ENCODE results near the gene TUFM. TPM values are rescaled to one million over a fixed set of nuclear protein-coding genes. Genes with fewer than 3 reads are reported as not detected.
A peak's percentile ranks its signal among the peaks of the same experiment; 100 is the strongest.

TUFM gene
- total and polyA plus RNA-seq, 2 donors (not counting 1 experiment from before 2014, with no cell fraction given): 68.6 to 115 TPM

DNA sequence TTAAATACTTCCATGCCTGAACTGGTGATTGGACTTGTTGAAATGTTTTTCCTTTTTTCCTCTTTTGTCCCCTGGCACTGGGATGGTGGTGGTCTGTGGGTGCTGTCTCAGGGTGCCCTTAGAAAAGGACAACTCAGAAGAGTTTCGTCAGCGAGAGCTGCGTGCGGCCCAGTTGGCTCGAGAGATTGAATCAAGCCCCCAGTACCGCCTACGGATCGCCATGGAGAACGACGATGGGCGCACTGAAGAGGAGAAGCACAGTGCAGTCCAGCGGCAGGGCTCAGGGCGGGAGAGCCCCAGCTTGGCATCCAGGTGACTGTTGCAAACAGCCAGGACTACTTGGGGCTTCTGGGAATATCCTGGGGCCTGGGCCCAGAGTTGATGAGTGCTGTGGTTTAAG is 16.4 kb downstream of the TUFM start:
- Histone ChIP-seq H3K36me3 (ENCODE audit: control insufficient read depth, insufficient read depth, low read length) (peaks cover 59% of the 10 kb centered on the region), H3K9me3 (ENCODE audit: control insufficient read depth, insufficient read depth, low read depth, low read length) (no peaks in the 10 kb centered on the region), H3K4me1 (ENCODE audit: control insufficient read depth, extremely low read depth, insufficient read depth, low read length) (peaks cover 3% of the 10 kb centered on the region), H3K79me2 (ENCODE audit: control insufficient read depth, insufficient read depth, low read length) (peaks cover 43% of the 10 kb centered on the region), H3K4me2 (ENCODE audit: extremely low read depth, insufficient read depth, low read length) (no peak overlapping the region), H3K27me3 (ENCODE audit: control insufficient read depth, insufficient read depth, low read length) (no peaks in the 10 kb centered on the region), H3K27ac (ENCODE audit: insufficient read depth, low read length) (no peak overlapping the region), H3K4me3 (replicated peaks in 1 of 4; ENCODE audit: control extremely low read depth in 1 of 4, insufficient read depth in 1 of 4, low read depth in 3 of 4, low read length in 4 of 4) (no peak overlapping the region), H2AFZ (ENCODE audit: low read length) (no peak overlapping the region), H3K9ac (ENCODE audit: insufficient read depth, low read length) (no peak overlapping the region), H4K20me1 (ENCODE audit: control insufficient read depth, extremely low read depth, insufficient read depth, low read length) (no peaks in the 10 kb centered on the region)
- TF ChIP-seq EZH2 (IDR thresholded peaks at IDR 0.05; ENCODE audit: low read length, missing control alignments) (no peak), CTCF (conservative IDR thresholded peaks at IDR 0.05 in 1 of 2, IDR thresholded peaks at IDR 0.05 in 1 of 2; ENCODE audit: low read depth in 1 of 2, low read length in 2 of 2) (no peak)
- no peak for DNase-seq (ENCODE audit: low read depth in 2 of 2)

- Histone ChIP-seq H3K9me3 (ENCODE audit: control insufficient read depth, insufficient read depth, low read depth, low read length) (no peaks in the 10 kb centered on the region), H4K20me1 (ENCODE audit: control insufficient read depth, extremely low read depth, insufficient read depth, low read length) (no peaks in the 10 kb centered on the region), H3K27me3 (ENCODE audit: control insufficient read depth, insufficient read depth, low read length) (no peaks in the 10 kb centered on the region), H2AFZ (ENCODE audit: low read length) (no peak overlapping the region), H3K4me3 (replicated peaks in 1 of 4; ENCODE audit: control extremely low read depth in 1 of 4, insufficient read depth in 1 of 4, low read depth in 3 of 4, low read length in 4 of 4) (peak overlapping the region in 3 of 4 experiments; percentile 27 to 100 (median 74)), H3K27ac (ENCODE audit: insufficient read depth, low read length) (no peak overlapping the region), H3K36me3 (ENCODE audit: control insufficient read depth, insufficient read depth, low read length) (peaks cover 32% of the 10 kb centered on the region), H3K4me2 (ENCODE audit: extremely low read depth, insufficient read depth, low read length) (peak overlapping the region; percentile 63), H3K9ac (ENCODE audit: insufficient read depth, low read length) (no peak overlapping the region), H3K4me1 (ENCODE audit: control insufficient read depth, extremely low read depth, insufficient read depth, low read length) (peaks cover 5% of the 10 kb centered on the region), H3K79me2 (ENCODE audit: control insufficient read depth, insufficient read depth, low read length) (peaks cover 54% of the 10 kb centered on the region)
- peak in 1 of 2 donors; percentile 12 for DNase-seq (ENCODE audit: low read depth in 2 of 2)
- no peak for TF ChIP-seq EZH2 (IDR thresholded peaks at IDR 0.05; ENCODE audit: low read length, missing control alignments)
- TF ChIP-seq CTCF (conservative IDR thresholded peaks at IDR 0.05 in 1 of 2, IDR thresholded peaks at IDR 0.05 in 1 of 2; ENCODE audit: low read depth in 1 of 2, low read length in 2 of 2): peak in 1 of 2 donors; percentile 16
Observed at GRCh38 chr16:28826141-28826540, 20.0 kb downstream of the TUFM start.

DNA sequence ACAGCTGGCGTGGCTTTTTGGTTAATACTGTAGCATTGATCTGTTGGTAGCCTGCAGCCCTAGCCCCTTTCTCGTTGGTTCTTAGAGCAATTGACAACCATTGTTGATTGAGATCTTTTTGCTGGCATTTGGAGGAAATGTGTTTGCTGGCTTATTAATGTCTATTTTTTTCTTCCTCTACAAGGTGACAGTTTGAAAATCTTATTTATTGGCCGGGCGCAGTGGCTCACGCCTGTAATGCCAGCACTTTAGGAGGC is 21.5 kb downstream of the TUFM start:
- DNase-seq (ENCODE audit: low read depth in 2 of 2): no peak
- H3K4me1 ChIP-seq (ENCODE audit: control insufficient read depth, extremely low read depth, insufficient read depth, low read length): peaks cover 5% of the 10 kb centered on the region
- no peaks in the 10 kb centered on the region for H3K9me3 ChIP-seq (ENCODE audit: control insufficient read depth, insufficient read depth, low read depth, low read length)
- H3K27ac ChIP-seq (ENCODE audit: insufficient read depth, low read length): peak overlapping the region; percentile 89
- peaks cover 23% of the 10 kb centered on the region for H3K36me3 ChIP-seq (ENCODE audit: control insufficient read depth, insufficient read depth, low read length)
- peak overlapping the region; percentile 85 for H3K4me2 ChIP-seq (ENCODE audit: extremely low read depth, insufficient read depth, low read length)
- H4K20me1 ChIP-seq (ENCODE audit: control insufficient read depth, extremely low read depth, insufficient read depth, low read length): no peaks in the 10 kb centered on the region
- no peak for TF ChIP-seq EZH2 (IDR thresholded peaks at IDR 0.05; ENCODE audit: low read length, missing control alignments)
- TF ChIP-seq CTCF (conservative IDR thresholded peaks at IDR 0.05 in 1 of 2, IDR thresholded peaks at IDR 0.05 in 1 of 2; ENCODE audit: low read depth in 1 of 2, low read length in 2 of 2): no peak
- peak overlapping the region; percentile 31 for H2AFZ ChIP-seq (ENCODE audit: low read length)
- H3K9ac ChIP-seq (ENCODE audit: insufficient read depth, low read length): peak overlapping the region; percentile 91
- H3K4me3 ChIP-seq (replicated peaks in 1 of 4; ENCODE audit: control extremely low read depth in 1 of 4, insufficient read depth in 1 of 4, low read depth in 3 of 4, low read length in 4 of 4): peak overlapping the region; percentile 74 to 100 (median 97)
- peaks cover 49% of the 10 kb centered on the region for H3K79me2 ChIP-seq (ENCODE audit: control insufficient read depth, insufficient read depth, low read length)
- no peaks in the 10 kb centered on the region for H3K27me3 ChIP-seq (ENCODE audit: control insufficient read depth, insufficient read depth, low read length)
